Measurements from ENCODE around the gene ERC1.

DNA sequence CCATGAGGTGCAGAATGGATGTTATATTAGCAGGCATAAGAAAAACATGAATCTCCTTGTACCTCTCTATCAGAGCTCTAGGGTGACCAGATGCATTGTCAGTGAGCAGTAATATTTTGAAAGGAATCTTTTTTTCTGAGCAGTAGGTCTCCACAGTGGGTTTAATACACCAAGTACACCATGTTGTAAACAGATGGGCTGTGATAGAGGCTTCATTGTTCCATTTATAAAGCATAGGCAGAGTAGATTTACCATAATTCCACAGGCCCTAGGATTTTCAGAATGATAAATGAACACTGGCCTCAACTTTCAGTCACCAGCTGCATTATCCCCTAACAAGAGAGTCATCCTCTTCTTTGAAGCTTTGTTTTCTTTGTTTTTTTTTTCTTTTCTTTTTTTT is 185.2 kb downstream of the ERC1 start:
- TF ChIP-seq GATA2 (IDR thresholded peaks at IDR 0.05; ENCODE audit: low read depth, low read length): no peak
- TF ChIP-seq GATA3 (IDR thresholded peaks at IDR 0.05; ENCODE audit: low read depth, low read length): no peak
